ENCODE results near the gene APOB. TPM values are rescaled to one million over a fixed set of nuclear protein-coding genes. Genes with fewer than 3 reads are reported as not detected.

The APOB gene
- total and polyA plus RNA-seq, 2 of the 13 experiments (the other 11 are each of a cell fraction or from before 2014, with no cell fraction given): 1,569 to 2,515 TPM

- intact Hi-C loops (cut with micrococcal nuclease; ENCODE audit: unreplicated experiment) (no loop called here), in situ Hi-C loops (cut with HindIII; ENCODE audit: extremely low pct_ligation_motif_present, low pct_unique_long_range_greater_than_20kb) (no loop called here)
- FAIRE-seq (no peak), ATAC-seq (no peak), DNase-seq (ENCODE audit: low spot score) (no peak)
- H3K27ac ChIP-seq (ENCODE audit: extremely low read length, insufficient read depth, low read length): no peak overlapping the region
- peaks cover 2% of the 10 kb centered on the region for H3K79me2 ChIP-seq (ENCODE audit: insufficient read depth, low read length)
- H4K20me1 ChIP-seq (ENCODE audit: insufficient read depth, low read length): no peaks in the 10 kb centered on the region
- 79% methylated on average over 1 of the region's 1 CpG for WGBS (ENCODE audit: low lambda C conversion rate)
- H3K9me3 ChIP-seq (ENCODE audit: low read length): no peaks in the 10 kb centered on the region; the same call in 1 of the 2 replicates
- H2AFZ ChIP-seq (ENCODE audit: low read length): no peak overlapping the region
- no peak overlapping the region for H3K4me3 ChIP-seq (replicated peaks in 1 of 3; ENCODE audit: insufficient read depth in 1 of 3, low read depth in 2 of 3, low read length in 3 of 3)
- CTCF ChIA-PET (ENCODE audit: low intra/inter-chr PET ratio, low total read pairs): no interaction called here
- POLR2A ChIA-PET: interaction anchor here (1.0 to 1.4 kb wide), 2 partner anchors 34 to 46 kb away, joined by 3 read pairs; no protein-coding TSS in a partner anchor
- no peaks in the 10 kb centered on the region for H3K27me3 ChIP-seq (ENCODE audit: control insufficient read depth in 1 of 2, insufficient read depth in 2 of 2, low read length in 2 of 2)
- peak; percentile 98 for TF ChIP-seq ZNF264 (CRISPR knock-in tag; IDR thresholded peaks at IDR 0.05)
- TF ChIP-seq ZIK1 (CRISPR knock-in tag; IDR thresholded peaks at IDR 0.05; ENCODE audit: borderline replicate concordance, low read depth): no peak
- BruUV-seq (replicated peaks): no TSS peak
- peaks cover under 1% of the 10 kb centered on the region for H3K4me1 ChIP-seq (ENCODE audit: insufficient read depth, low read length)
- no peaks in the 10 kb centered on the region for H3K36me3 ChIP-seq (replicated peaks in 1 of 2; ENCODE audit: control insufficient read depth in 1 of 2, insufficient read depth in 2 of 2, low read length in 2 of 2)
- H3K9ac ChIP-seq (ENCODE audit: insufficient read depth, low read depth, low read length): no peak overlapping the region
- H3K4me2 ChIP-seq (ENCODE audit: low read depth, low read length): no peak overlapping the region
Observed at GRCh38 chr2:21078296-21078695, 34.4 kb upstream of the APOB start.

GRCh38 chr2:21072477-21073242 is 28.8 kb upstream of the APOB start:
- FAIRE-seq (no peak), ATAC-seq (peak; percentile 74), DNase-seq (ENCODE audit: low spot score) (peak; percentile 44)
- no peak overlapping the region for H3K9ac ChIP-seq (ENCODE audit: insufficient read depth, low read depth, low read length)
- peaks cover 57% of the 10 kb centered on the region for H3K4me1 ChIP-seq (ENCODE audit: insufficient read depth, low read length)
- no peaks in the 10 kb centered on the region for H3K9me3 ChIP-seq (ENCODE audit: low read length)
- peak overlapping the region in 1 of 3 experiments; percentile 20; a peak in 2 of 6 replicates for H3K4me3 ChIP-seq (replicated peaks in 1 of 3; ENCODE audit: insufficient read depth in 1 of 3, low read depth in 2 of 3, low read length in 3 of 3)
- H3K4me2 ChIP-seq (ENCODE audit: low read depth, low read length): peak overlapping the region; percentile 61
- no peaks in the 10 kb centered on the region for H3K27me3 ChIP-seq (ENCODE audit: control insufficient read depth in 1 of 2, insufficient read depth in 2 of 2, low read length in 2 of 2)
- BruUV-seq (replicated peaks): no TSS peak
- intact Hi-C loops (cut with micrococcal nuclease; ENCODE audit: unreplicated experiment): no loop called here
- WGBS (ENCODE audit: low lambda C conversion rate): 69% methylated on average over 4 of the region's 4 CpGs
- H4K20me1 ChIP-seq (ENCODE audit: insufficient read depth, low read length): no peaks in the 10 kb centered on the region
- peaks cover 8% of the 10 kb centered on the region for H3K79me2 ChIP-seq (ENCODE audit: insufficient read depth, low read length)
- in situ Hi-C loops (cut with HindIII; ENCODE audit: extremely low pct_ligation_motif_present, low pct_unique_long_range_greater_than_20kb): loop anchor here (5.0 kb wide), 1 partner anchor 45 kb away; no protein-coding TSS in a partner anchor
- ChIA-PET CTCF (ENCODE audit: low intra/inter-chr PET ratio, low total read pairs) (interaction anchor here (1.3 to 3.8 kb wide), 2 partner anchors 29 to 46 kb away, joined by 7 to 15 read pairs; partner anchors contain the start of gene APOB), POLR2A (interaction anchor here (1.2 to 10.9 kb wide), 2 partner anchors 17 to 30 kb away, joined by 4 to 236 read pairs; partner anchors contain the start of gene APOB)
- H3K27ac ChIP-seq (ENCODE audit: extremely low read length, insufficient read depth, low read length): peak overlapping the region; percentile 20
- no peaks in the 10 kb centered on the region for H3K36me3 ChIP-seq (replicated peaks in 1 of 2; ENCODE audit: control insufficient read depth in 1 of 2, insufficient read depth in 2 of 2, low read length in 2 of 2)
- H2AFZ ChIP-seq (ENCODE audit: low read length): peak overlapping the region; percentile 23
- TF ChIP-seq CREB3 (CRISPR knock-in tag; IDR thresholded peaks at IDR 0.05): no peak
- peak; percentile 79 for TF ChIP-seq CTCF (CRISPR knock-in tag; IDR thresholded peaks at IDR 0.05)
- no peak for TF ChIP-seq ZNF256 (CRISPR knock-in tag; conservative IDR thresholded peaks at IDR 0.05)
- no peak for TF ChIP-seq ZNF24 (IDR thresholded peaks at IDR 0.05)
- TF ChIP-seq DR1 (CRISPR knock-in tag; IDR thresholded peaks at IDR 0.05): no peak
- no peak for TF ChIP-seq IRF9 (CRISPR knock-in tag; IDR thresholded peaks at IDR 0.05; ENCODE audit: borderline replicate concordance)
- TF ChIP-seq ZBTB26 (CRISPR knock-in tag; IDR thresholded peaks at IDR 0.05; ENCODE audit: borderline replicate concordance): peak; percentile 50; the same call in 1 of the 2 replicates
- TF ChIP-seq GLI4 (CRISPR knock-in tag; IDR thresholded peaks at IDR 0.05; ENCODE audit: borderline replicate concordance): no peak
- TF ChIP-seq TCF7 (IDR thresholded peaks at IDR 0.05; ENCODE audit: low read depth): no peak
- TF ChIP-seq SRF (IDR thresholded peaks at IDR 0.05; ENCODE audit: low read depth, low read length): no peak

All from HepG2 (cell line).